Breast epithelium (tissue), 4 donors: ENCODE data around the gene UBLCP1. TPM values are rescaled to one million over a fixed set of nuclear protein-coding genes. Genes with fewer than 3 reads are reported as not detected.
"Not testable (repeated sequence)": the region's sequence is repeated elsewhere in the genome, so short reads cannot be mapped to it uniquely, and the experiment has no call there.

Experiments used
- DNase-seq, 2 donors: peaks; one replicate each; pipeline ENCODE4 v3.0.0-alpha.2; 2019; ENCODE audit warnings: low spot score in 2 of 2
- H3K27ac ChIP-seq, 2 donors: fragments of 200-600 bp; sonication (generic) in 1 of 2; one replicate each; pipeline ENCODE4 v1.5.1; 2016 to 2019; ENCODE audit warnings: mild to moderate bottlenecking in 1 of 2
- H3K27me3 ChIP-seq, 2 donors: fragments of 200-600 bp; sonication (generic) in 1 of 2; one replicate each; pipeline versions ENCODE4 v1.5.1 to v1.6.0; 2017 to 2019; ENCODE audit warnings: control low read depth in 1 of 2, mild to moderate bottlenecking in 1 of 2
- H3K36me3 ChIP-seq: fragments of 200-600 bp; one replicate; pipeline ENCODE4 v1.5.1; 2019
- H3K4me1 ChIP-seq, 2 donors: fragments of 200-600 bp; sonication (generic); one replicate each; pipeline ENCODE4 v1.5.1; 2016 to 2019; ENCODE audit warnings: control low read depth in 1 of 2
- H3K4me3 ChIP-seq, 3 donors: fragments of 200-600 bp; sonication (generic); 1 replicate in 2 of 3; 2 replicates in 1 of 3; pipeline ENCODE4 v1.5.1; 2016 to 2019; ENCODE audit warnings: mild to moderate bottlenecking in 3 of 3, moderate library complexity in 2 of 3
- H3K9me3 ChIP-seq, 2 donors: fragments of 200-600 bp; sonication (generic) in 1 of 2; one replicate each; pipeline ENCODE4 v1.5.1; 2016 to 2019; ENCODE audit warnings: control low read depth in 1 of 2
- POLR2A ChIP-seq: fragments of 450-650 bp; IDR thresholded peaks from one replicate; pipeline ENCODE4 v1.6.1; 2016; ENCODE audit warnings: antibody characterized with exemption, mild to moderate bottlenecking, moderate library complexity
- POLR2AphosphoS5 ChIP-seq, 3 donors: sonication (generic); formaldehyde crosslinking; IDR thresholded peaks; one replicate each; pipeline ENCODE4 v1.6.1; 2017; ENCODE audit warnings: antibody characterized with exemption in 3 of 3
- intact Hi-C: fragments of 100-400 bp; cut with DNase I; formaldehyde crosslinking; loops from one replicate; pipeline ENCODE4 v1.15.1; 2023; ENCODE audit warnings: low total_unique reads
- total RNA-seq, 3 donors: library from RNA; depleted of rRNA; stranded (reverse); fragments of >200 nt; gene quantifications; one replicate each; pipeline ENCODE4 v1.1.0, GENCODE V29; 2016
- TF ChIP-seq, protein P1 (sequence below), 3 donors: fragments of 450-650 bp; IDR thresholded peaks; one replicate each; pipeline ENCODE4 v1.5.1; 2016 to 2017; ENCODE audit warnings: antibody characterized with exemption in 3 of 3, mild to moderate bottlenecking in 3 of 3, moderate library complexity in 3 of 3

Gene UBLCP1
- total RNA-seq, 3 donors from 2014 or later, result 17.0 to 29.5 (median 24.3) TPM

DNA sequence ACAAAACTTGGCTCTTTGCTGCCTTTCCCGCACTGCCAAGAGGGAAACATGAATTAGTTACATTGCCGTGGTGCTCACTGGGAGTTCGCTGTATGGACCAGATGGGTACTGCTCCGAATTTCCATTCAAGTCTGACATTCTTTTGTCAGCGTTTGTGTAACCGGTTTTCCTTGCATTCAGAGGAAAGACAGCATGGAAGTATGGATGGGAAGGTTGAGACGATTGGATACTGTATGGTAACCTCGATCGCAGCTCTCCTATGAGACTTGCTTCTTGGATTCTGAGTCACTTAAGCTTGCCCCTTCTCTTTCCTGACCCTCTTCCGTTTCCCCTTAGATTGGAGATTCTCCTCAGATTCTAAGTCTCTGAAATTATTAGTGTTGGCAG lies 625 bp upstream of the UBLCP1 start:
- H3K4me3 ChIP-seq, result peak overlapping the region; percentile 85 to 98 (median 90)
- intact Hi-C loops, result loop anchor here (5.0 kb wide), 1 partner anchor 1355 kb away; no protein-coding TSS in a partner anchor
- H3K4me1 ChIP-seq, result no peaks in the 10 kb centered on the region
- DNase-seq, result no peak
- peak overlapping the region; percentile 90 to 92 for H3K27ac ChIP-seq
- no peak for TF ChIP-seq POLR2AphosphoS5 (IDR thresholded peaks at IDR 0.05)
- no peak for TF ChIP-seq POLR2A
- TF ChIP-seq, protein P1, sequence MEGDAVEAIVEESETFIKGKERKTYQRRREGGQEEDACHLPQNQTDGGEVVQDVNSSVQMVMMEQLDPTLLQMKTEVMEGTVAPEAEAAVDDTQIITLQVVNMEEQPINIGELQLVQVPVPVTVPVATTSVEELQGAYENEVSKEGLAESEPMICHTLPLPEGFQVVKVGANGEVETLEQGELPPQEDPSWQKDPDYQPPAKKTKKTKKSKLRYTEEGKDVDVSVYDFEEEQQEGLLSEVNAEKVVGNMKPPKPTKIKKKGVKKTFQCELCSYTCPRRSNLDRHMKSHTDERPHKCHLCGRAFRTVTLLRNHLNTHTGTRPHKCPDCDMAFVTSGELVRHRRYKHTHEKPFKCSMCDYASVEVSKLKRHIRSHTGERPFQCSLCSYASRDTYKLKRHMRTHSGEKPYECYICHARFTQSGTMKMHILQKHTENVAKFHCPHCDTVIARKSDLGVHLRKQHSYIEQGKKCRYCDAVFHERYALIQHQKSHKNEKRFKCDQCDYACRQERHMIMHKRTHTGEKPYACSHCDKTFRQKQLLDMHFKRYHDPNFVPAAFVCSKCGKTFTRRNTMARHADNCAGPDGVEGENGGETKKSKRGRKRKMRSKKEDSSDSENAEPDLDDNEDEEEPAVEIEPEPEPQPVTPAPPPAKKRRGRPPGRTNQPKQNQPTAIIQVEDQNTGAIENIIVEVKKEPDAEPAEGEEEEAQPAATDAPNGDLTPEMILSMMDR (IDR thresholded peaks at IDR 0.05), result no peak
- H3K36me3 ChIP-seq, result no peaks in the 10 kb centered on the region
- H3K9me3 ChIP-seq, result no peaks in the 10 kb centered on the region
- no peaks in the 10 kb centered on the region for H3K27me3 ChIP-seq

DNA sequence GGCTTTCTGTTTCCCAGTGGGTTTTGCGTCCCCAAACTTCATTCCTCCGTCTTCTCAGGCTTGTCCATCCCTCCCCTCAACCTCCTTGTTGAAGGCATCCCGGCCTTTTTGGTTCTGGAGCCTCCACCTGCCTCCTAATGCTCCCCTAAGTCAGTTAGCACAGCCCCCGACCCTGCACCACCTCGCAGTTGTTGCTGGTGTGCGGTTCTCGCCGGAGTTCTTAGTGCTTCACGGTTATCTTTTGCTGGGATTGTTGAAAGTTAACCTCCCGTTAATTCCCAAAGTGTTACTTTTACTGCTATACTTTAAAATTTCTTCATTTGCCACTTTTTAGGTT lies 447 bp downstream of the UBLCP1 start:
- Histone ChIP-seq H3K27ac (peak overlapping the region; percentile 90 to 92), H3K4me1 (no peaks in the 10 kb centered on the region), H3K4me3 (peak overlapping the region; percentile 85 to 98 (median 90)), H3K36me3 (no peaks in the 10 kb centered on the region), H3K9me3 (no peaks in the 10 kb centered on the region), H3K27me3 (no peaks in the 10 kb centered on the region)
- intact Hi-C loops, result loop anchor here (5.0 kb wide), 1 partner anchor 1356 kb away; no protein-coding TSS in a partner anchor
- no peak for DNase-seq
- TF ChIP-seq POLR2AphosphoS5 (IDR thresholded peaks at IDR 0.05) (no peak), POLR2A (no peak)
- TF ChIP-seq, protein P1 (IDR thresholded peaks at IDR 0.05), result no peak

DNA sequence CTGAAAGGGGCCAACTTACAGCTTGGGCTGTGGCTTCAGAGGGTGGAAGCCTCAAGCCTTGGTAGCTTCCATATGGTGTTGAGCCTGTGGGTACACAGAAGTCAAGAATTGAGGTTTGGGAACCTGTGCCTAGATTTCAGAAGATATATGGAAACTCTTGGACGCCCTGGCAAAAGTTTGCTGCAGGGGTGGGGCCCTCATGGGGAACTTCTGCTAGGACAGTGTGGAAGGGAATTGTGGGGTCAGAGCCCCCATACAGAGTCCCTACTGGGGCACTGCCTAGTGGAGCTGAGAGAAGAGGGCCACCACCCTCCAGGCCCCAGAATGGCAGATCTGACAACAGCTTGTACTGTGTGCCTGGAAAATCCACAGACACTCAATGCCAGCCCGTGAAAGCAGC lies 3.7 kb downstream of the UBLCP1 start:
- H3K36me3 ChIP-seq, H3K27ac ChIP-seq, intact Hi-C loops, DNase-seq, H3K9me3 ChIP-seq, H3K4me1 ChIP-seq, H3K27me3 ChIP-seq, H3K4me3 ChIP-seq: not testable (repeated sequence)

DNA sequence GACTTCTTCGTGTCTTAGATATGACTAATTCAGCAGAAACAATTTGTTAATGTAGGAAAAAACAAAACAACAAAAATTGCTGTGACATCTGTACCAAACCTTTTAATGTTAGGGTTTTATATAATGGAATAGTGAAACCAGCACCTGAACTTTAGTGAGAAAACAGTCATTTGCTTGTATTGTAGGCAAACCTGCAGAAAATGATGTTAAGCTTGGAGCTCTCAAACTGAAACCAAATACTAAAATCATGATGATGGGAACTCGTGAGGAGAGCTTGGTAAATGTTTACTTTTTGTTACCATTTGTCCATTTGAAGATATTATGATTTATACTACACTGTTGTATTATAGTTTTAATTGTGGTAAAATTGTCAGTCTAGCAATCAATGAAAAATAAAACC lies 6.6 kb downstream of the UBLCP1 start:
- TF ChIP-seq POLR2AphosphoS5 (IDR thresholded peaks at IDR 0.05), result no peak
- TF ChIP-seq, protein P1 (IDR thresholded peaks at IDR 0.05), result no peak
- no peak for TF ChIP-seq POLR2A
- Histone ChIP-seq H3K27me3 (no peaks in the 10 kb centered on the region), H3K4me3 (no peak overlapping the region), H3K27ac (no peak overlapping the region), H3K36me3 (no peaks in the 10 kb centered on the region), H3K4me1 (no peaks in the 10 kb centered on the region), H3K9me3 (no peaks in the 10 kb centered on the region)
- intact Hi-C loops, result no loop called here
- no peak for DNase-seq

DNA sequence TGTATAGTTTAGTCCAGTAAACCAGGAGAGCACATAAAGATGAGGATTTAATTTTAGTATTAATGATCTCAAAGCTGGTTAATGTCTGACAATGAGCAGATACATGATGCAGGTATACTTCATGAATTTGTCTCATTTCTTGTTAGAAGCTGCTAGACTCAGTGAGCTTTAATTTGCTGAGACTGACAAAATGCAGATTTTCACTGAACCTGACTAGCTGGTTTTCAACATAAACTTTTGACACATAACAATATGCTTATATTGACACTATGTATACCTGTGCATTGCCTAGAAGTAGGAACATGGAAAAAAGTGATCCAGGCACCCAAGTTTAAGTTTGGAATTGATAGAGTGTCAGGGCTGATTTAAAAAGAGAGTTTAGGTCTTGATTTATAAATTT lies 10.8 kb downstream of the UBLCP1 start:
- no peak for DNase-seq
- H3K9me3 ChIP-seq, result no peaks in the 10 kb centered on the region
- peaks cover 4% of the 10 kb centered on the region for H3K36me3 ChIP-seq
- H3K4me1 ChIP-seq, result no peaks in the 10 kb centered on the region
- TF ChIP-seq, protein P1 (IDR thresholded peaks at IDR 0.05), result no peak
- TF ChIP-seq POLR2AphosphoS5 (IDR thresholded peaks at IDR 0.05) (no peak), POLR2A (no peak)
- H3K4me3 ChIP-seq, result no peak overlapping the region
- no peak overlapping the region for H3K27ac ChIP-seq
- intact Hi-C loops, result no loop called here
- H3K27me3 ChIP-seq, result no peaks in the 10 kb centered on the region

DNA sequence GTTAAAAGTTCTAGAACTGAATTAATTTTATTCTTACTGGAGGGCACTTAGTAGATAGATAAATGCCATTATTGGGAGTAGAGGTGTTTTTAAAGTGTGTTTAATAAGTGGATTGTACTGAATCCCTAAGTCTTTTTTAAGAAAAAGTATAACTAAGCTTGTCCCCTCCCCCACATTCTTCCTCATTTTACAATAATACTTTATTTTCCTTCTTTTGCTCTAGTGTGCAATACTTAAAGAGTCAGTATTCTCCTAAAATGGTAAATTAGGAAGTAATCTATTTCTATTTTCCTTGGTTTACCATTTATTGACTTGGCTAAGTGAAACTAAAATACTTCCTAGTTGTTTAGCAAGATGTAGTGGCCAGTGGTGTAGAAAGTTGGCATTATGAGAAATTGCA lies 11.6 kb downstream of the UBLCP1 start:
- no peak for TF ChIP-seq POLR2A
- TF ChIP-seq, protein P1 (IDR thresholded peaks at IDR 0.05), result no peak
- no peak for TF ChIP-seq POLR2AphosphoS5 (IDR thresholded peaks at IDR 0.05)
- intact Hi-C loops, result no loop called here
- H3K9me3 ChIP-seq, result no peaks in the 10 kb centered on the region
- H3K27me3 ChIP-seq, result no peaks in the 10 kb centered on the region
- no peak for DNase-seq
- H3K27ac ChIP-seq, result no peak overlapping the region
- no peak overlapping the region for H3K4me3 ChIP-seq
- no peaks in the 10 kb centered on the region for H3K4me1 ChIP-seq
- H3K36me3 ChIP-seq, result peaks cover 4% of the 10 kb centered on the region
